Measurements from ENCODE around the gene ETFRF1. TPM values are rescaled to one million over a fixed set of nuclear protein-coding genes. Genes with fewer than 3 reads are reported as not detected.

ETFRF1 gene
- total RNA-seq, 1 donor from 2014 or later: 33.0 TPM

GRCh38 chr12:25207846-25208245, 12.8 kb downstream of the ETFRF1 start:
- DNase-seq (ENCODE audit: low spot score) (no peak), ATAC-seq (no peak)
- intact Hi-C loops (cut with DNase I): no loop called here

- no peak for ATAC-seq
- no peak for DNase-seq (ENCODE audit: low spot score)
- intact Hi-C loops (cut with DNase I): no loop called here
Observed at GRCh38 chr12:25208554-25208953, 13.5 kb downstream of the ETFRF1 start.

- intact Hi-C loops (cut with DNase I): no loop called here
- DNase-seq (ENCODE audit: low spot score): no peak
- ATAC-seq: no peak
Observed at GRCh38 chr12:25213338-25213737, 18.3 kb downstream of the ETFRF1 start.

- no peak for DNase-seq (ENCODE audit: low spot score)
- no peak for ATAC-seq
- intact Hi-C loops (cut with DNase I): no loop called here
Observed at GRCh38 chr12:25236190-25236589, 41.2 kb downstream of the ETFRF1 start.

- DNase-seq (ENCODE audit: low spot score) (no peak), ATAC-seq (no peak)
- intact Hi-C loops (cut with DNase I): no loop called here
Observed at GRCh38 chr12:25236626-25237025, 41.6 kb downstream of the ETFRF1 start.

GRCh38 chr12:25241167-25242020, 46.4 kb downstream of the ETFRF1 start:
- peak; percentile 66 for ATAC-seq
- intact Hi-C loops (cut with DNase I): no loop called here
- DNase-seq (ENCODE audit: low spot score): no peak

- DNase-seq (ENCODE audit: low spot score): no peak
- ATAC-seq: no peak
- intact Hi-C loops (cut with DNase I): no loop called here
Observed at GRCh38 chr12:25242981-25243679, 48.1 kb downstream of the ETFRF1 start.

GRCh38 chr12:25243680-25243990, 48.6 kb downstream of the ETFRF1 start:
- ATAC-seq (no peak), DNase-seq (ENCODE audit: low spot score) (no peak)
- intact Hi-C loops (cut with DNase I): no loop called here

GRCh38 chr12:25245491-25245890, 50.5 kb downstream of the ETFRF1 start:
- intact Hi-C loops (cut with DNase I): no loop called here
- ATAC-seq (no peak), DNase-seq (ENCODE audit: low spot score) (no peak)

GRCh38 chr12:25248137-25248536, 53.1 kb downstream of the ETFRF1 start:
- ATAC-seq (no peak), DNase-seq (ENCODE audit: low spot score) (no peak)
- intact Hi-C loops (cut with DNase I): no loop called here

- ATAC-seq: no peak
- DNase-seq (ENCODE audit: low spot score): no peak
- intact Hi-C loops (cut with DNase I): no loop called here
Observed at GRCh38 chr12:25248732-25249131, 53.7 kb downstream of the ETFRF1 start.

- DNase-seq (ENCODE audit: low spot score) (peak; percentile 80), ATAC-seq (peak; percentile 27)
- intact Hi-C loops (cut with DNase I): no loop called here
Observed at GRCh38 chr12:25249931-25250738, 55.1 kb downstream of the ETFRF1 start.

GRCh38 chr12:25250744-25251730, 56.0 kb downstream of the ETFRF1 start, which contains the start of gene KRAS:
Gene KRAS, minus strand, starts transcription at chr12:25250929.
- DNase-seq (ENCODE audit: low spot score) (peak; percentile 97), ATAC-seq (peak; percentile 98)
- intact Hi-C loops (cut with DNase I): no loop called here

- ATAC-seq: no peak
- intact Hi-C loops (cut with DNase I): no loop called here
- DNase-seq (ENCODE audit: low spot score): no peak
Observed at GRCh38 chr12:25251769-25252168, 56.7 kb downstream of the ETFRF1 start.

GRCh38 chr12:25252946-25253345, 57.9 kb downstream of the ETFRF1 start:
- ATAC-seq (no peak), DNase-seq (ENCODE audit: low spot score) (no peak)
- intact Hi-C loops (cut with DNase I): no loop called here

- no peak for DNase-seq (ENCODE audit: low spot score)
- ATAC-seq: no peak
- intact Hi-C loops (cut with DNase I): no loop called here
Observed at GRCh38 chr12:25253371-25254068, 58.5 kb downstream of the ETFRF1 start.

- no peak for ATAC-seq
- DNase-seq (ENCODE audit: low spot score): no peak
- intact Hi-C loops (cut with DNase I): no loop called here
Observed at GRCh38 chr12:25254271-25254880, 59.3 kb downstream of the ETFRF1 start.
